Transverse colon (tissue), 4 donors: ENCODE results near the gene CCDC88A.

Experiments
- CTCF ChIP-seq, 5 experiments: fragments of 200-600 bp in 3 of 5; fragments of 450-650 bp in 2 of 5; sonication (generic) in 3 of 5; IDR thresholded peaks; 1 replicate in 2 of 5; 2 replicates in 3 of 5; pipeline ENCODE4 v1.5.1; 2016 to 2017; ENCODE audit warnings: antibody characterized with exemption in 5 of 5, inconsistent platforms in 3 of 5, mild to moderate bottlenecking in 2 of 5, moderate library complexity in 1 of 5
- POLR2AphosphoS5 ChIP-seq, 3 donors: sonication (generic); formaldehyde crosslinking; IDR thresholded peaks; one replicate each; pipeline ENCODE4 v1.6.1; 2016; ENCODE audit warnings: antibody characterized with exemption in 3 of 3

DNA sequence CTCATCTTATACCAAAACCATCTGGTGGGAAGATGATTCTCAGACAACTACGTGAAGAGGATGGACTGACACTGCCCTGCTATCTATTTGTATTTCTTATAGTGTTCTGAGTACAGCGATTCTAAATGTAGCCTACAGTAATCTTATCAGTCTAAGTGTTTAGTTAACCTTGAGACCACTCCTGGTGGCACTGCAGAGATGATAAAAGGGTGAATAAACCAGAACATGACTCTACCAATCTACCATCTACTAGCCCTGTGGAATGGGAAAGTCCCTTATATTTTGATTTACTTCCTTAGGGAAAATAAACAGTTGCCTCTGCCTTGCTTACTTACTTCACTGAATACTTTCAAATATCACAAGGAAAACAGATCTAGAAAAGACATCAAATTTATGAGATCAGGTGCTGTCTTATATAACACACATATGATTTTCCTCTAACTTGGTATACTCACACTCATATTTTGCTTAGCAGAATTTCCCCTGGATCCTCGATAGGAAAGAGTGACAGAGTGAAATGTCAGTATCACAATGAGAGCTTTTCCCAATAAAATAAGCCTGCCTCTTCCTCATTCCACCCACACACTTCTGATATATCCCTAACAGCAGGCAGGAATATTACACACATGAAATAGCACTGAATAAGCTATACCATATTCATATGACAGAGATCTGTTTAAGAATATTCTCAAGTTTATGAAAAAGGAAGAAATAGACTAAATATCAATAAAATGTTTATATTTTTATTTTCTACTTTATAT is 92.0 kb downstream of the CCDC88A start:
- TF ChIP-seq CTCF (IDR thresholded peaks at IDR 0.05) (no peak), POLR2AphosphoS5 (IDR thresholded peaks at IDR 0.05) (no peak)
